PFSK-1 (cell line): Measurements from ENCODE around the gene GPR108.

ENCODE experiments used
- FOXP2 ChIP-seq: optimal IDR thresholded peaks from 2 replicates; pipeline ENCODE3; 2011; ENCODE audit warnings: borderline replicate concordance, control low read depth, inconsistent platforms; ENCODE audit not compliant: insufficient read depth; ENCODE audit errors: extremely low read length, extremely low read depth
- POLR2AphosphoS5 ChIP-seq: IDR thresholded peaks from 2 replicates; pipeline ENCODE4 v1.6.1; 2012; ENCODE audit warnings: low read depth, mild to moderate bottlenecking, control low read depth, low read length, moderate library complexity
- SIN3A ChIP-seq: IDR thresholded peaks from 2 replicates; pipeline ENCODE4 v1.6.1; 2012; ENCODE audit warnings: mild to moderate bottlenecking, low read length, moderate library complexity, borderline replicate concordance; ENCODE audit not compliant: insufficient read depth
- TAF1 ChIP-seq: IDR thresholded peaks from 2 replicates; pipeline ENCODE4 v1.6.1; 2012; ENCODE audit warnings: low read length, control low read depth, borderline replicate concordance; ENCODE audit not compliant: insufficient read depth
- TF ChIP-seq, protein P1 (sequence below), 2 experiments: IDR thresholded peaks; 2 replicates each; pipeline versions ENCODE4 v1.6.1 to v1.8.0; 2011 to 2012; ENCODE audit warnings: low read depth in 2 of 2, low read length in 2 of 2, control low read depth in 1 of 2, inconsistent platforms in 1 of 2, mild to moderate bottlenecking in 1 of 2, moderate library complexity in 1 of 2; ENCODE audit not compliant: insufficient read depth in 1 of 2

GPR108 gene

DNA sequence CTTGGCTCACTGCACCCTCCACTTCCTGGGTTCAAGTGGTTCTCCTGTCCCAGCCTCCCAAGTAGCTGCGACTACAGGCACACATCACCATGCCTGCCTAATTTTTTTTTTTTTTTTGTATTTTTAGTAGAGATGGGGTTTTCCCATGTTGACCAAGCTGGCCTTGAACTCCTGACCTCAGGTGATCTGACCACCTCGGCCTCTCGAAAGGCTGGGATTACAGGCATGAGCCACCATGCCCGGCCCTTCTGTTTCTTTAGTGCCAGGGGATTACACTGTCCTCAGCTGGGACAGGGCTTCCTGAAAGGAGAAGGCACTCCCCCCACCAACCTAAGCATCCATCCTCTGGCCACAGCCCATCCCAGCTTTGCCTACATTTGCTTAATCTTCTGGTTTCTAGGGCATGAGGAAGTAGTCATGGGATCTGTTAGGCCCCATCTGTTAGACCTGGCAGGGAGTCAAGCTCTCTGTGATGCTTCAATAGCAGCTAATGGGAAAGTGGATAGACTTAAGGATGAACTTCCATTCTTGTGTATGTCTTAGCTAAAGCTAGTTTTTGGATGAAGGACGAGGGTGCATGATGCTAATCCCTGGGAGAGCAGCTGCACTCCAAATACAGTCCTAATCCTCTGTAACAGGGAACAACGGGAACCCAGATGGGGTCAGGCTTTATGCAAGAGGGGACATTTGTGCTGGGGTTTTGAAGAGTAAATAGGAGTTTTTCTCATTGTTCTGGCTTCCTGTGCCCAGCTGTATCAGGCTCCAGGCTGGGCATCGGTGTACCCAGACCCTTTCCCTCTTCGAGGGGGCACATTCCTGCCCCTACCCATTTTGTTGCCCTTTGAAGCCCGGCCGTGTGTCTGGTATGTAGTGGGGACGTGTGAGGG lies 37.7 kb upstream of the GPR108 start:
- TF ChIP-seq, protein P1, sequence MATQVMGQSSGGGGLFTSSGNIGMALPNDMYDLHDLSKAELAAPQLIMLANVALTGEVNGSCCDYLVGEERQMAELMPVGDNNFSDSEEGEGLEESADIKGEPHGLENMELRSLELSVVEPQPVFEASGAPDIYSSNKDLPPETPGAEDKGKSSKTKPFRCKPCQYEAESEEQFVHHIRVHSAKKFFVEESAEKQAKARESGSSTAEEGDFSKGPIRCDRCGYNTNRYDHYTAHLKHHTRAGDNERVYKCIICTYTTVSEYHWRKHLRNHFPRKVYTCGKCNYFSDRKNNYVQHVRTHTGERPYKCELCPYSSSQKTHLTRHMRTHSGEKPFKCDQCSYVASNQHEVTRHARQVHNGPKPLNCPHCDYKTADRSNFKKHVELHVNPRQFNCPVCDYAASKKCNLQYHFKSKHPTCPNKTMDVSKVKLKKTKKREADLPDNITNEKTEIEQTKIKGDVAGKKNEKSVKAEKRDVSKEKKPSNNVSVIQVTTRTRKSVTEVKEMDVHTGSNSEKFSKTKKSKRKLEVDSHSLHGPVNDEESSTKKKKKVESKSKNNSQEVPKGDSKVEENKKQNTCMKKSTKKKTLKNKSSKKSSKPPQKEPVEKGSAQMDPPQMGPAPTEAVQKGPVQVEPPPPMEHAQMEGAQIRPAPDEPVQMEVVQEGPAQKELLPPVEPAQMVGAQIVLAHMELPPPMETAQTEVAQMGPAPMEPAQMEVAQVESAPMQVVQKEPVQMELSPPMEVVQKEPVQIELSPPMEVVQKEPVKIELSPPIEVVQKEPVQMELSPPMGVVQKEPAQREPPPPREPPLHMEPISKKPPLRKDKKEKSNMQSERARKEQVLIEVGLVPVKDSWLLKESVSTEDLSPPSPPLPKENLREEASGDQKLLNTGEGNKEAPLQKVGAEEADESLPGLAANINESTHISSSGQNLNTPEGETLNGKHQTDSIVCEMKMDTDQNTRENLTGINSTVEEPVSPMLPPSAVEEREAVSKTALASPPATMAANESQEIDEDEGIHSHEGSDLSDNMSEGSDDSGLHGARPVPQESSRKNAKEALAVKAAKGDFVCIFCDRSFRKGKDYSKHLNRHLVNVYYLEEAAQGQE (IDR thresholded peaks at IDR 0.05; ENCODE audit: insufficient read depth in 1 of 2, low read depth in 2 of 2, low read length in 2 of 2) = no peak
- no peak for TF ChIP-seq SIN3A
- no peak for TF ChIP-seq FOXP2
- TF ChIP-seq TAF1 = no peak

DNA sequence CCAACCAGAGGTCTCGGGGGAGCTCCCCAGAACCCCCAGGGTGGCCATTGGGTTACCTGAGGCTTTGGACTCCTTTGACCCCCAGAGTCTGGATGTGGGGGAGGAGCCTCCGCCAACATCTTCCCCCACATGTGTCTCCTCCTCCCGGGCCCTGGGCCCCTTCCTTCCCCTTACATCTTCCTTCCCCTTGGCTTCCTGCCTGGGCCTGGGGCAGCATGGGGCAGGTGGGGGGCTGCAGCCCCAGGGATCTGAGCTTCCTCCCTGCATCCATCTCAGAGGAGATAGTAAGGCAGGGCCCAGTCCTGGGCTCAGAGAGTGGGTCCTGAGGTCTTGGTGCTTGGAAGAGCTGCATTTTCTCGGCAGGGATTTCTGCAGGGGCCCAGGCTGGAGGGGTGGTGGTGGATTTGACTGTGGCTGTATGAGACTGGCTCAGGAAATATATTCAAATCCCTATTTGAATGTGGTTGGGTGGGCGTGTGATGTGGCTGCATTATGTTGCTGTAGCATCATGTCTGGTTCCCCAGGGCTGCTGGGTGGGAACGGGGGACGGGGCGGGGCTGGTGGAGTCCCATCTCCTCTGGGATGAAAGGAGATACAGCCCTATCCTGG lies 36.0 kb upstream of the GPR108 start:
- TF ChIP-seq, protein P1 (IDR thresholded peaks at IDR 0.05; ENCODE audit: insufficient read depth in 1 of 2, low read depth in 2 of 2, low read length in 2 of 2) = no peak
- TF ChIP-seq FOXP2 (no peak), POLR2AphosphoS5 (no peak), TAF1 (no peak), SIN3A (no peak)

DNA sequence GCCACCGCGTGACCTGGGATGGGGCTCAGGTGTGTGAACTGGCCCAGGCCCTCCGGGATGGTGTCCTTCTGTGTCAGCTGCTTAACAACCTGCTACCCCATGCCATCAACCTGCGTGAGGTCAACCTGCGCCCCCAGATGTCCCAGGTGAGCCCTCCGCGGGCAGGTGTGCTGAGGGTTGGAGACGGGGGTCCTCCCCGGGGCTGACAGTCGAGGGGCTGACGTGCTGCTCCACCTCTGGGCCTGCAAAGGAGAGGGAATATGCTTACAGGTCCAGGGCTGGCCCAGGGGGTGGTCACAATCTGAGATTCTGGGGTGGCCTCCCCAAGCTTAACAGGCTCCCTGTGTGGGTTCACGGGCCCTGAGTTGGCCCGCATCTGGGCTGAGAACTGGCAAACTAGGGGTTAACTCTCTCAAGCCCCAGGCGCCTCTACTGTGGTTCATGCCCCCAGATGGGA lies 35.5 kb upstream of the GPR108 start:
- TF ChIP-seq TAF1 (no peak), SIN3A (no peak), FOXP2 (no peak), POLR2AphosphoS5 (no peak)
- TF ChIP-seq, protein P1 (IDR thresholded peaks at IDR 0.05; ENCODE audit: insufficient read depth in 1 of 2, low read depth in 2 of 2, low read length in 2 of 2) = no peak

DNA sequence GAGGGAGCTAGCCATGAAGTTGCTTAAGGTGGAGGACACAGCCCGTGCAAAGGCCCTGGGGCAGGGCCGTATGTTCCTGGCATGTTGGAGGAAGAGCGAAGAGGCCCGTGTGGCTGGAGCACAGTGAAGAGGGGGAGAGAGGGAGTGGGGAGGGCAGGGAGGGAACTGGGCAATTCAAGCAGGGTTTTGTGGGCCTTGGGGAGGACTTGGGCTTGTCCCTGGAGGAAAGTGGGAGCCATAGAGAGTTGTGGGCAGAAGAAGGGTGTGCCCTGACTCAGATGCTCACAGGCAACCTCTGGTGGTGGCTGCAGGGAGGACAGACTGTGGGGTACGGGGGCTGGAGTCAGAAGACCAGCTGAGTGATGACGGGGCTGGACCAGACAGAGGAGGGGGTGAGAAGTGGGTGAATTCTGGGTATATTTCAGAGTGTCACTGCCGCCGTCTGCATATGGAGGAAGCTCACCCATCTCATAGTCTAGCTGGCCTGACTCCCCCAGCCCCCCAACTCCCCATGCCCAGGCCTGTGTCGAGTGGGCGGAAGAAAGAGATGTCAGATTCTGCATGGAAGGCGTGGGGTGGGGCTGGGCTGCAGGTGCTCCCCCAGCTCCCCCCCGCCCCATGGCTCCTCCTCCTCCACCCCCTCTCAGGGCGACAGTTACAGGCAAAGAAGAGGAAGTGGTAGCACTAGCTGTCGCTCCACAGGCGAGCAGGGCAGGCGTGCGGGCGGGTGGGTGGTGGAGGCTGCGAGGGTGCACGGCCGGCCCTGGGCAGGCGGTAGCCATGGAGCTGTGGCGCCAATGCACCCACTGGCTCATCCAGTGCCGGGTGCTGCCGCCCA lies 34.9 kb upstream of the GPR108 start, which contains the start of gene VAV1:
Gene VAV1, plus strand, starts transcription at position 681 of the 838 bp plus-strand sequence. Its CDS starts 100 bp downstream, at position 781.
- TF ChIP-seq, protein P1 (IDR thresholded peaks at IDR 0.05; ENCODE audit: insufficient read depth in 1 of 2, low read depth in 2 of 2, low read length in 2 of 2) = no peak
- TF ChIP-seq POLR2AphosphoS5 (no peak), TAF1 (no peak), FOXP2 (no peak), SIN3A (no peak)
